Middle frontal gyrus (tissue), 1 donor: Measurements from ENCODE around the gene MEA1.

Experiments
- DNase-seq: peaks from one replicate; pipeline ENCODE4 v3.0.0-alpha.2; 2015; ENCODE audit warnings: low spot score; ENCODE audit errors: extremely low spot score

Gene MEA1

DNA sequence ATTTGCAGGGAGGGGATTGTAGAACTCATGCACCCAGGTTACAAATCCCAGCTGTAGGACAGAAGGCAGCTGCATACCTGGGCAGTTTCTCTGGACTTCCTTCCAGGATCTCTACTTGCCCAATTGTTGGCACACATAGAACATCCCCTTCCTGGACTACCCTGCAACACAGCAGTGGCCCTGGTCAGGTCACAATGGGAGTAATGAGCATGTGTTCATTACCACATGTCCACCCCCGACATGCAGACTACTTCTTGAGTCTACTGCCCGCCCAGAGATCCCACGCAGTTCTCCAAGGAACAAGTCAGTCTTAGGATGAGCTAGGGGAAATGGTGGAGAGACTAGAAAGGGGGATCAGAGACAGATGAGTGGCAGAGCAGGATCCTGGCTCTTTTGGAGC lies 39.8 kb downstream of the MEA1 start:
- DNase-seq = no peak

DNA sequence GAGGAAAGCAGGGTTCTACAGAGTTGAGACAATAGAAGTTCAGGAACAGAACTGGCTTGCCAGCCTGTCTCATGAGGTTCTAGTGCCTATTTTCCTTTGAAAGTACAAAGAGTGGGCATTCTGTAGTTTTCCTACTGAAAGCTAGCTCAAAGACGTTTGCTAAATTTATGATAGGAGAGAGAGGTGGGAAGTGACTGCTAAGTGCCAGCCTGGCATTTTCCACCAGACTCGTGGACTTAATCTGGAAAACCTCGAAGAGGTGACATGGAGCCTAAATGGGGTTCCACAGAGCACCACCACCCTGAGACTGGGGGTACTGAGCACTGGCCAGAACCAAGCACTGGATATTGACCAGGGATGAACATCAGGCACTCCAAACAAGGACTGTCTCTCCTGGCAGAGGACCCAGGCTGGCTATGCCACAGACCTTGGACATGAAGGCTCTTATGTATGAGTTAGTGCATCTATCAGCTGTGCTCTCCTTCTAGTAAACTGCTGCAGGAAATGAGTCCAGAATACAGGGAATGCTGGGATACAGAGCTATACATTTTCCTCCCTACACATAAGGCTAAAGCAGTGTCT lies 41.9 kb downstream of the MEA1 start:
- peak; percentile 19 for DNase-seq

DNA sequence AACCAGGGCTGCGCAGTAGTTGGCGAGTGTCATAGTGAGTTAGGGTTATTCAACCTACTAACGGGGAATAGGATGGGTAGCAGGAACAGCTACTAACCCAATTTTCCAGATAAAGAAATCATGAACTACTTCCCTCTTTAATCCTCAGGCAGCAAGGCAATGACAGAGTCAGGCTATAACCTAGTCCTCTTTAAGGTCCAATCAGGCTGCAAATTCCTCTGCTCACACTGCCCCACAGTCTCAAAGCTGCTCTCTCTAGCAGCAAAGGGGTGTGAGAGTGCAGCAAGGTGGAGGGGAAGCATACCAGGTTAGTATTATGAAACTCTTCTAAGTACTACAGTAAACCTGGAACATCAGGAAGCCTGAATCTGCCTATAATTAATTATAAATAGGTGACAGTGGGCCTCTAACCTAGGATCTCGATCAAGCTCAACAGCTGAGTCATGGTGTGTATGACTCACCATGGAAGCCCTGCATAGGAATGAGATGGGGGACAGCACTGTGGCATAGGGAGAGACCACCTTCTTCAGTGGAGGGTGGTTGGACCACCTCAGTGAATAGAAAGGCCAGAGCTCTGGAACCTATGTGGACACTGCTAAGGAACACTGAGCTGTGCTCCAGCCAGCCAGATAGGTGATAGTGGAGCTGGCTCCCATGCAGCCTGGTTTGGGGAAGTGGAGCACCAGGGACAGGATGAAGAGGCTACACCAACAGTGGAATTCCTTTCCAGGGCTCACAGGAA lies 42.7 kb downstream of the MEA1 start:
- DNase-seq = no peak

DNA sequence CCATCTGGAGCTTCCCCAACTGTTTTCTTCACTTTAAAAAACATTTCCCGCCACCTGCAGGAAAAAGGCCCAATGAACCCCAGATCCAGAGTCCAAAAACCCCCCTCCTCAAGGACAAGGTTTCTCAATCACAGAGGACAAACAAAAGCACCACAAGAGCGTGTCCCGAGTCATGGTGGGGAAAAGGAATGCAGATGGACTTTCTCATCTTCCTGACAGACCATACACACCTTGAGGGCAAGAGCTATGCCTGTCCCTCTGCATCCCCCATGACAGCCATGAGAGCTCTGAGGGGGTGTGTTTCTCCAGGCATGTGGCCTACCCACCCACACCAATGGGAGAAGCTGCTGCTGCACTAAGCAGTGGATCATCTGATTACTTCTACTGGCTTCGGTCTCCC lies 43.8 kb downstream of the MEA1 start:
- DNase-seq = no peak

DNA sequence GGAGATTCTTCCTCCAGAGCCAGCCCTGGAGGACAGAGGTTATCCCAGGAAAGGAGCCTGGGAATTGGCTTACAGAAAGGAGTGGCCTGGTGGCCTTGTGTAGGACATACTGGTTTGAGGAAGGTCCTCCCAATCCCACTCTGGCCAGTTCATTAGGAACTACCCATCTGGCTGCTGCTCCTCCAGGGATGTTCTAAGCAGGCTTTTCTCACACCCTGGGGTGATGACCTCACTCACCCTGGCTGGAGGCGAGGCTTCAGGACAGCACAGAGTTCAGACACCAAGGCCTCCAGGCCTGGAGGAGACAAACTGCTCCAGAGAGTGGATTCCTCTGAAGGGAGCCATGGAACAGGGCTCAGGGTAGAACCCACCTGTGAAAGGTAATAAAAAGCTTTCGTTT lies 44.3 kb downstream of the MEA1 start:
- no peak for DNase-seq

DNA sequence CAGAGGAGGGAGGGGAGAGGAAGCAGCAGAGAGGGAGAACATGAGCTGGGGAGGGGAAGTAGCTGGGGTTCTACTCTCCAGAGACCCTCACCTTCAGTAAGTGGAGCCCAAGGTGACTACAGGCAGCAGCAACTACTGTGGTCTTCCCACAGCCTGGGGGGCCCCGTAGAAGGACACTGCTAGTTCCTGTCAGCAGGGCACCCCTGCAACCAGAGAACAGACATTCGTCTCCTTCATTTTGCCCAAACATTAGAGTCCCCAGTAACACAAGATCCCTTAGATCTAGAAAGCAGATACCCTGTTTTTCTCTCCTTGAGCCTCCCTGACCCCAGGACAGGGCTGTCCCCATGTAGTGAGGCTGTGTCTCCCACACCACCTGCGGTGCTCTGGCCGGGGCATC lies 45.0 kb downstream of the MEA1 start:
- no peak for DNase-seq

DNA sequence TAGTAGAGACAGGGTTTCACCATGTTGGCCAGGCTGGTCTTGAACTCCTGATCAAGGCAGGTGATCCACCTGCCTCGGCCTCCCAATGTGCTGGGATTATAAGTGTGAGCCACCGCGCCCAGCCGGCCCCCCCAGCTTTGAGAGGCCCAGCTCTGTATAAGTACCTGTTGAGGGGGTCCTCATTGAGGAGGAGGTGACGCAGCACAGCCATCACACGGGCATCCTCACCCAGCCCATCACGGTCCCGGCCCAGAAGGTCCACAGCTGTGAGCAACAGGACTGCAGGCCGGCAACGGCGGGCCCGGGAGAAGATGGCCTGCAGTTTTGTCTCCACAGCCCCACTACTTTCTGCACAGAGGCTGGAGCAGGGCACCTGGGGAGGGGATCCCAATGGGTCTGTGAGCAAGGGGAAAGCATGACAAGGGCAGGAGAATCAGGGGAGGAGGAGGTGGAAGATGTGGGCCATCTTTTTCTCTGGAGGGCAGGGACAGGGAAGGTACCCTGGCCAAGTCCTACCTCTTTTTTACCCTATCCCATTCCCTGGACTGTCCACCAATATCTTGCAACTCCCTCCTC lies 45.5 kb downstream of the MEA1 start:
- DNase-seq = no peak

DNA sequence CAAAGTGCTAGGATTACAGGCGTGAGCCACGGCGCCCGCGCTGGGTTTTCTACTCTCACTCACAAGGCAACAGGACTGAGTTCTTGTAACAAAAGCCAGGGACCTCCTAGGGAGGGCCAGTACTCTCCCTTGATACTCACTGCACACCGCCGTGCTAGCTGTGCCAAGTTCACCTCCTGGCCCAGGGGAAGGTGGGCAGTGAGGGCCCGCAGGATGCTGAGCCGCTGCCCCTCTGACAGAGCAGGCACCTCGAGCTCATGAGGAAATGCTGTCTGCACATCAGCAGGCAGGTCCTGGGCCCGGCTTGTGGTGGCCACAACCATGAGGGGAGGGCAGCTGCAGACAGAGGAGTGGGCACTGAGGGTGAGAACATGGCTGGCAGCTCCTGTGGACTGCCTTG lies 46.5 kb downstream of the MEA1 start:
- DNase-seq = no peak

DNA sequence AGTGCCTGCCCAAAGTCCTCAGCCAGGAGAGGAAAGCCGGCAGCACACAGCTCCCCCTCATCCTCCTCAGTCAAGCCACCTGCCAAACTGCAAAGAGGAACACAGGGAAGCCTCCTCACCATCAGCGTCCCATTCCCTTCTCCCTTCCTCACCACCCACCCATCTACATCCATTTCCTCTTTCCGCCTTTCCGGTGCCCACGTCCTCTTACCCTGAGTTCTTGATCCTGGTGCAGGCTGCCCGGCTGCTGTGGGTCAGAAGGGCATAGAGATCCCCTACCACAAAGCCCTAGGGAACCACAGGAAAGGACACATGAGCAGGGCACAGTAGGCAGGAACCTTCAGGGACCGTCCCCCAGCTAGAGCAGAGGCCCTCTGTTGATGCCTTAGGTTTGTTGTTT lies 47.2 kb downstream of the MEA1 start:
- no peak for DNase-seq

DNA sequence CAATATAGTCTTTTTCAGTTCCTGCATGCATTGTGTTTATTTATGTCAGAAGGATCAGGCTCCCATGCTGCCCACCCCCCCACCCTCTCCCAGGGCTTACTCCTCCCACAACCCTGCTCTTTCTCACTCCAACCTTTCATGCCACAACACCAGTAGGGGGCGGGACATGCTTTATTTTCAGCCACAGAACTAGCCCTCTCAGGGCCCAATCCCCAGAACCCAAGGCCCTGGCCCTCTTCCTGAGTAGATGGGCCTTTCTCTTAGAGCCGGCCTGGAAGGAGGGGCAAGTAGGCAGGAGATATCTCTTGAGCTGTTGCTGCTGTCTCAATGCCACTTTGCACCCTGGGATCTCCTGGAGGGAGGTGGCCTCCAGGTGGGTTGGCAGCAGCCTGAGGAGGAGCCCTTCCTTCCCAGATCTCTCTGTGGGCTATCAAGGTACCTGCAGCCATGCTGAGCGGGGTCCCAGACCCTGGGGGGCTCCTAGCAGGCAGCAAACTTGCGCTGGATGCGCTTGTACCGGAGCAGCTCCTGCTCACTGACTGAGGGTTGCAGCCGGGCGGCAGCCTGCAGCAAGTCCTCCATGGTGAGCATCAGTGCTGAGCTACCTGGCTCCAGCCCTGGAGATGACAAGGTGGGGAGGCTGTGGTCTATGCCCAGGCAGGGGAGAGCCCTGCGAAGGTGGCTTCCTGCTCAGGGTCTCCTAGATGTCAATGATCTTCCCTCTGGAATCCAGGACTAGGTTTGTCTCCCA lies 49.7 kb downstream of the MEA1 start:
- no peak for DNase-seq

DNA sequence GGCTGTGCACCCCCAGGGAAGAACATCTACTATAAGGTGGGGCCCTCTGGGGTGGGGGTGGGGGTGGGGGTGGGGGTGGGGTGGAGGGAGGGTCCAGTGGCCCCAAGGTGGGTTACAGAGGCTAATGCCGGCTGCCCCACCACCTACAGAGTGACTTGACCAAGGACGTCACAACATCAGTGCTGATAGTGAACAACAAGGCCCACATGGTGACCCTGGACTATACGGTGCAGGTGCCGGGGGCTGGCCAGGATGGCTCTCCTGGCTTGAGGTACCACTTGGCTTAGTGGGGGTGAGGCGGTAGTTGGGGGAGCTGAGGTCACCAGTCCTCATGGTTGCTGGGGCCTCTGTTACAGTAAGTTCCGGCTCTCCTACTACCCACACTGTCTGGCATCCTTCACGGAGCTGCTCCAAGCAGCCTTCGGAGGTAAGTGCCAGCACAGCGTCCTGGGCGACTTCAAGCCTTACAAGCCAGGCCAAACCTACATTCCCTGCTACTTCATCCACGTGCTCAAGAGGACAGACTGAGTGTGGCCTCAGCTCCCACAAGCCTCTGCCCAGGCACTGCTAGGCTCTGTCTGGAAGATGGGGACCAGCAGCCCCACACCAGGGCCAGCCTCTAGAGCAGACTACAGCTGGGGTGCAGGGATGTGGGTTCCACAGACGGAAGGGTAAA lies 50.4 kb downstream of the MEA1 start:
- no peak for DNase-seq

DNA sequence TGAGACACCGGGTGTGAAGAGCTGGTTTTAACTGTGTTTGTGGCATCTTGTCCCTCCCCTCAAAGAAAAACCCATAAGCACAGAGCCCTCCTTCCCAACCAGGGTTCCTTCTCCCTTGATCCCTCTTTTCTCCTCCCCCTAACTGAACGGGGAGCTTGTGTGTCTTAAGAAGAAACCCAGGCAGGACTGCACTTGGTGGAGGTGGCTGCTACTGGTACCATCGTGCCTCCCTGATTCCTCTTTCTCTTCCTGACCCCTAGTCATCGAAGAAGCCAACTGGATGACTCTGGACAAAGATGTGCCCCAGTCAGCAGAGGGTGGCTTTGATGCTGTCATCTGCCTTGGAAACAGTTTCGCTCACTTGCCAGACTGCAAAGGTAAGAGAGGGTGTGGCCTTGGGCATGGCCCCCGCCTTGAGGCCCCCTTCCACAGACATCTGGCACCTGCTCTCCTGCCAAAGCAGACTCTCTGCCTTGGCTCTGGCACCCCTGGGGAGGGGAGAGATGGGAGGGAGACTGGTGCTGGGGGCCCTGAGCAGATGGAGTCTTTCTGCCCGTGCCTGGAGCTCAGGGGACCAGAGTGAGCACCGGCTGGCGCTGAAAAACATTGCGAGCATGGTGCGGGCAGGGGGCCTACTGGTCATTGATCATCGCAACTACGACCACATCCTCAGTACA lies 51.1 kb downstream of the MEA1 start:
- DNase-seq = no peak

DNA sequence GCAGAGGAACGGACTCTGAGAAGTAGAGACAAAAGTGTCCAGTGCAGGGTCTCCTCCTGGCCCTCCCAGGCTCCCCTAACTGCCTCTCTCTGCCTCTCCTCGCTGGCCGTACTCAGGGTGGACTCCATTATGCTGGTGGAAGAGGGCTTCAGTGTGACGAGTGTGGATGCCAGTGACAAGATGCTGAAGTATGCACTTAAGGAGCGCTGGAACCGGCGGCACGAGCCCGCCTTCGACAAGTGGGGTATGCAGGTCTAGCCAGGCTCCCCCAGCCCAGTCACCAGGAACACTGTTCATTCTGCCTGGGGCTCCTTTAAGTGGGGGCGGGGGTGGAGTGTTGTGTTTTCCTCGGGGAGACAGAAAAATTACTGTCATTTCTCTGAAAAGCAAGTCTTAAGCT lies 51.6 kb downstream of the MEA1 start:
- DNase-seq = no peak
